OCI-LY7 (cell line): Measurements from ENCODE around the gene GSTA1.

Source experiments
- CTCF ChIP-seq: fragments of 200-600 bp; sonication (generic); conservative IDR thresholded peaks from 2 replicates; pipeline ENCODE4 v1.5.1; 2014; ENCODE audit warnings: mild to moderate bottlenecking, antibody characterized with exemption, low read length, moderate library complexity, mixed read lengths
- EZH2phosphoT487 ChIP-seq: fragments of 200-600 bp; sonication (generic); IDR thresholded peaks from 2 replicates; pipeline ENCODE4 v1.6.1; 2018; ENCODE audit warnings: low read depth, borderline replicate concordance, mild to moderate bottlenecking, mixed run types, antibody characterized with exemption, low read length, moderate library complexity, mixed read lengths

DNA sequence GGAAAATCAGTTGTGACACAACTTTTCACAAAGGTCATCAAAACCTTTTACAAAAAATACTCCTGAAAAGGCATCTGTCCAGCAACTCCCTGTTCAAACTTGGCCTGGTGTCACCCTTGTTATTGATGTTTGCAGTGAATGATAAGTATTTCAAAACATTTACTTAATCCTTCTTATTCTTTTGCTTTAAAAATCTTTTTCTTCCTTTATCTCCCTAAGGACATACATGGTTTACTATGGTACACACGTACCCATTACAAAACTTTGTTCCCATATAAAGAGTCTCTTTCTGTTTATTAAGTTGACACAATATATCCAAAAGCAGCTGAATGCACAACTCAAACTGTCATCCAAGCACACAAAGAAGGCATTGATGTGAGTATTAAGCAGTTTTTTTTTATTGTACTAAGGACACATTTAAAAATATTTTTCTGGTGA lies 57.8 kb downstream of the GSTA1 start:
- TF ChIP-seq CTCF (no peak), EZH2phosphoT487 (no peak)
